OCI-LY7 (cell line): ENCODE data around the gene TOP1. TPM values are rescaled to one million over a fixed set of nuclear protein-coding genes. Genes with fewer than 3 reads are reported as not detected.

Experiments
- BruUV-seq: library from RNA; stranded (reverse); fragments of 400-500 nt; replicated peaks from 2 replicates; lab custom pipeline; 2021; lab: Mats Ljungman, UMichigan
- CTCF ChIA-PET: fragments of 300-600 bp; sonication (Branson Sonifier 250); formaldehyde crosslinking; loops from one replicate; lab custom pipeline; 2022; ENCODE audit warnings: antibody characterized with exemption; ENCODE audit not compliant: unreplicated experiment; lab: Charles Lee
- POLR2A ChIA-PET: fragments of 300-600 bp; sonication (Branson Sonifier 250); formaldehyde crosslinking; loops from one replicate; lab custom pipeline; 2022; ENCODE audit warnings: antibody characterized with exemption; lab: Charles Lee
- DNase-seq: peaks from one replicate; pipeline ENCODE4 v3.0.0-alpha.2; 2015; ENCODE audit warnings: low spot score
- H2AFZ ChIP-seq: fragments of 200-600 bp; sonication (generic), shearing (Covaris generic); 2 replicates; pipeline ENCODE4 v1.6.1; 2014; ENCODE audit warnings: mild to moderate bottlenecking, antibody characterized with exemption, low read length, moderate library complexity
- H3K27ac ChIP-seq: fragments of 200-600 bp; sonication (generic); 2 replicates; pipeline ENCODE4 v1.5.1; 2014; ENCODE audit warnings: mixed run types, low read depth, mild to moderate bottlenecking, moderate library complexity, low read length, inconsistent platforms; ENCODE audit not compliant: poor library complexity, severe bottlenecking
- H3K36me3 ChIP-seq: fragments of 200-600 bp; sonication (generic); 2 replicates; pipeline ENCODE4 v1.6.1; 2014; ENCODE audit warnings: mild to moderate bottlenecking, antibody characterized with exemption, low read length, moderate library complexity, mixed read lengths; ENCODE audit not compliant: insufficient read depth
- H3K4me1 ChIP-seq: fragments of 200-600 bp; sonication (generic); 2 replicates; pipeline ENCODE4 v1.5.1; 2014; ENCODE audit warnings: mild to moderate bottlenecking, low read length; ENCODE audit not compliant: insufficient read depth, poor library complexity, severe bottlenecking
- H3K4me2 ChIP-seq: fragments of 200-600 bp; sonication (generic); 2 replicates; pipeline ENCODE4 v1.6.1; 2014; ENCODE audit warnings: mild to moderate bottlenecking, low read length
- H3K4me3 ChIP-seq: fragments of 200-600 bp; sonication (generic); 2 replicates; pipeline ENCODE4 v1.5.1; 2014; ENCODE audit warnings: mild to moderate bottlenecking, low read depth, low read length; ENCODE audit not compliant: poor library complexity, severe bottlenecking
- H3K79me2 ChIP-seq: fragments of 200-600 bp; sonication (generic); 2 replicates; pipeline ENCODE4 v1.6.1; 2016; ENCODE audit warnings: low read depth, mild to moderate bottlenecking, low read length, moderate library complexity, mixed read lengths; ENCODE audit not compliant: insufficient read depth
- H3K9me2 ChIP-seq: fragments of 200-600 bp; sonication (generic); 2 replicates; pipeline ENCODE4 v1.6.1; 2016; ENCODE audit warnings: mild to moderate bottlenecking, low read length, mixed read lengths; ENCODE audit not compliant: insufficient read depth
- H3K9me3 ChIP-seq: fragments of 200-600 bp; sonication (generic); 2 replicates; pipeline ENCODE4 v1.6.1; 2014; ENCODE audit warnings: mild to moderate bottlenecking, mixed run types, low read length, mixed read lengths
- H4K20me1 ChIP-seq: fragments of 200-600 bp; sonication (generic); 2 replicates; pipeline ENCODE4 v1.6.1; 2014; ENCODE audit warnings: mild to moderate bottlenecking, antibody characterized with exemption, low read length, moderate library complexity, mixed read lengths; ENCODE audit not compliant: insufficient read depth
- EZH2phosphoT487 ChIP-seq: fragments of 200-600 bp; sonication (generic); IDR thresholded peaks from 2 replicates; pipeline ENCODE4 v1.6.1; 2018; ENCODE audit warnings: low read depth, borderline replicate concordance, mild to moderate bottlenecking, mixed run types, antibody characterized with exemption, low read length, moderate library complexity, mixed read lengths
- intact Hi-C: fragments of 100-400 bp; cut with micrococcal nuclease; formaldehyde crosslinking; loops from one replicate; pipeline ENCODE4 v1.10.0; 2022; ENCODE audit not compliant: unreplicated experiment
- total RNA-seq, 2 experiments: library from RNA; depleted of rRNA in 1 of 2; stranded (reverse); fragments of >200 nt in 1 of 2; shearing (Covaris generic) in 1 of 2; gene quantifications; 2 replicates each; pipeline ENCODE4 v1.2.3, GENCODE V29; 2014 to 2022
- TF ChIP-seq, protein P1 (sequence below): fragments of 200-600 bp; sonication (generic); conservative IDR thresholded peaks from 2 replicates; pipeline ENCODE4 v1.5.1; 2014; ENCODE audit warnings: mild to moderate bottlenecking, antibody characterized with exemption, low read length, moderate library complexity, mixed read lengths

The TOP1 gene
- total RNA-seq, 2 experiments from 2014 or later: 44.6 to 200 TPM

DNA sequence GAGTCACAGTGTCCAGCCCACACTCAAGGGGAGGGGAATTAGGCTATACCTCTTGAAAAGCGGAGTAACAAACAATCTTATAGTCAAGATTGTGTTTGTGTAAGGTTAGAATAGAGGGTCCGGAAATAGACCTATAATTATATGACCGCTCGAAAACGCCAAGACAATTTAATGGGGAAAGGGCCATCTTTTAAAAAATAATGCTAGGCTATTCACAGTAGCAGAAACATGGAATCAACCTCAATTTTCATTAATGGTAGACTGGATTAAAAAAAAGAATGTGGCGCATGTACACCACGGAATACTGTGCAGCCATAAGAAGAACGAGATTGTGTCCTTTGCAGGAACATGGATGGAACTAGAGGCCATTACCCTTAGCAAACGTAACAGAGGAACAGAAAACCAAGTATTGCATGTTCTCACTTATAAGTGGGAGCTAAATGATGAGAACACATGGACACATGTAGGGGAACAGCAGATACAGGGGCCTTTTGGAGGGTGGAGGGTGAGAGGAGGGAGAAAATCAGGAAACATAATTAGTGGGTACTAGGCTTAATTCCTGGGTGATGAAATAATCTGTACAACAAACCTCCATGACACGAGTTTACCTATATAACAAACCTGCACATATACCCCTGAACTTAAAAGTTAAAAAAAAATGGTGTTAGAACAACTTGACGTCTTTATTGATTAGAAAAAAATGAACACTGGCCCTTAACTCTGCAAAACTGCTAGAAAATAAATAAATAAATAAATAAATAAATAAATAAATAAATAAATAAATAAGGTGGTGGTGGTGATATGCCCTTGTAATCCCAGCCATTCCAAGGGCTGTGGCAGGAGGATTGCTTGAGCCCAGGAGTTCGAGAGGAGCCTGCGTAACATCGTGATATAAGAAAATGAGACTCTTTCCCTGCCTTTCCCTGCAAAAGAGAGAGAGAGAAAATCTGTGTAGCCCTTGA, 30.3 kb downstream of the TOP1 start:
- no TSS peak for BruUV-seq
- peaks cover under 1% of the 10 kb centered on the region; the same call in 1 of the 2 replicates for H3K9me3 ChIP-seq
- peaks cover 92% of the 10 kb centered on the region for H3K36me3 ChIP-seq
- POLR2A ChIA-PET: interaction anchor here (1.9 kb wide), 1 partner anchor 12 kb away, joined by 11 read pairs; no protein-coding TSS in a partner anchor
- H3K4me2 ChIP-seq: no peak overlapping the region
- DNase-seq: no peak
- H4K20me1 ChIP-seq: peaks cover 31% of the 10 kb centered on the region
- CTCF ChIA-PET: no interaction called here
- no peak overlapping the region for H2AFZ ChIP-seq
- peaks cover 100% of the 10 kb centered on the region for H3K79me2 ChIP-seq
- peaks cover 46% of the 10 kb centered on the region for H3K4me1 ChIP-seq
- intact Hi-C loops: no loop called here
- no peak overlapping the region for H3K4me3 ChIP-seq
- TF ChIP-seq EZH2phosphoT487: no peak
- TF ChIP-seq, protein P1, sequence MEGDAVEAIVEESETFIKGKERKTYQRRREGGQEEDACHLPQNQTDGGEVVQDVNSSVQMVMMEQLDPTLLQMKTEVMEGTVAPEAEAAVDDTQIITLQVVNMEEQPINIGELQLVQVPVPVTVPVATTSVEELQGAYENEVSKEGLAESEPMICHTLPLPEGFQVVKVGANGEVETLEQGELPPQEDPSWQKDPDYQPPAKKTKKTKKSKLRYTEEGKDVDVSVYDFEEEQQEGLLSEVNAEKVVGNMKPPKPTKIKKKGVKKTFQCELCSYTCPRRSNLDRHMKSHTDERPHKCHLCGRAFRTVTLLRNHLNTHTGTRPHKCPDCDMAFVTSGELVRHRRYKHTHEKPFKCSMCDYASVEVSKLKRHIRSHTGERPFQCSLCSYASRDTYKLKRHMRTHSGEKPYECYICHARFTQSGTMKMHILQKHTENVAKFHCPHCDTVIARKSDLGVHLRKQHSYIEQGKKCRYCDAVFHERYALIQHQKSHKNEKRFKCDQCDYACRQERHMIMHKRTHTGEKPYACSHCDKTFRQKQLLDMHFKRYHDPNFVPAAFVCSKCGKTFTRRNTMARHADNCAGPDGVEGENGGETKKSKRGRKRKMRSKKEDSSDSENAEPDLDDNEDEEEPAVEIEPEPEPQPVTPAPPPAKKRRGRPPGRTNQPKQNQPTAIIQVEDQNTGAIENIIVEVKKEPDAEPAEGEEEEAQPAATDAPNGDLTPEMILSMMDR: no peak
- no peak overlapping the region for H3K27ac ChIP-seq
- H3K9me2 ChIP-seq: no peaks in the 10 kb centered on the region

DNA sequence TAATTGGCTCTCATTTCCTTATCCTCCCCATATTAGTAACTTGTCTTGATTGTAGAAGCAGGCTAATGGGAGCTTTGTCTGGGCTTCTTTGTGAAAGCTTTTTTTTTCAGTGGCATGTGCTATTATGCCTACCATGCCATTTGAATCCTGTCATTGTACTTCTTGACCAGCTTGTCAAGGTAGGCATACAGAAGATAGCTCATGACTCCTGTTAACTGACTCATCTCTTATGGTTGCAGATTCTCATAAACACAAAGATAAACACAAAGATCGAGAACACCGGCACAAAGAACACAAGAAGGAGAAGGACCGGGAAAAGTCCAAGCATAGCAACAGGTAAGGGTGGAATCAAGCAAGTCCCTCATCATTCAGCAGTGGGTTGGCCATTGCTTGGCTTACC, 32.5 kb downstream of the TOP1 start:
- Histone ChIP-seq H3K4me1 (peaks cover 43% of the 10 kb centered on the region), H4K20me1 (peaks cover 23% of the 10 kb centered on the region), H3K27ac (peak overlapping the region; percentile 2), H3K9me3 (no peaks in the 10 kb centered on the region; the same call in 1 of the 2 replicates), H3K79me2 (peaks cover 100% of the 10 kb centered on the region), H3K9me2 (no peaks in the 10 kb centered on the region), H2AFZ (no peak overlapping the region), H3K4me3 (no peak overlapping the region), H3K36me3 (peaks cover 93% of the 10 kb centered on the region), H3K4me2 (no peak overlapping the region)
- no peak for DNase-seq
- BruUV-seq: no TSS peak
- ChIA-PET CTCF (interaction anchor here (0.9 to 1.2 kb wide), 2 partner anchors 30 to 70 kb away, joined by 4 read pairs; no protein-coding TSS in a partner anchor), POLR2A (interaction anchor here (0.9 to 1.7 kb wide), 7 partner anchors 9 to 78 kb away, joined by 4 to 8 read pairs (median 5); no protein-coding TSS in a partner anchor)
- intact Hi-C loops: no loop called here
- TF ChIP-seq, protein P1: no peak
- no peak for TF ChIP-seq EZH2phosphoT487
